HCT116 (cell line): ENCODE measurements around the gene ACADS. TPM values are rescaled to one million over a fixed set of nuclear protein-coding genes. Genes with fewer than 3 reads are reported as not detected.

Source experiments
- ATAC-seq: fragments of 200-7000 bp; cut with Tn5 transposase; 2 replicates; pipeline ENCODE4 v1.9.1; 2020; ENCODE audit warnings: mild to moderate bottlenecking, moderate library complexity
- BruUV-seq: library from RNA; stranded (reverse); fragments of 400-500 nt; replicated peaks from 2 replicates; lab custom pipeline; 2021; lab: Mats Ljungman, UMichigan
- CTCF ChIA-PET: fragments of 300-600 bp; sonication (Branson Sonifier 250); formaldehyde crosslinking; loops from one replicate; lab custom pipeline; 2021; ENCODE audit warnings: antibody characterized with exemption; lab: Charles Lee
- POLR2A ChIA-PET: fragments of 300-600, 350-600 bp; sonication (Branson Sonifier 250); formaldehyde crosslinking; loops from one replicate; lab custom pipeline; 2021; ENCODE audit warnings: antibody characterized with exemption; lab: Charles Lee
- RAD21 ChIA-PET, 2 experiments: fragments of 300-600 bp; sonication (Branson Sonifier 250); formaldehyde crosslinking; loops; one replicate each; lab custom pipeline; 2023; ENCODE audit warnings: low total read pairs in 2 of 2; ENCODE audit not compliant: uncharacterized antibody in 2 of 2, unreplicated experiment in 2 of 2, low non-redundant PET in 1 of 2; lab: Charles Lee
- DNase-seq: peaks from one replicate; pipeline ENCODE4 v3.0.0-alpha.2; 2010; ENCODE audit warnings: low read depth, low spot score
- H2AFZ ChIP-seq: fragments of 200-600 bp; shearing (Covaris generic), sonication (generic); 2 replicates; pipeline ENCODE4 v1.6.1; 2017; ENCODE audit warnings: low read depth, mixed run types, mixed read lengths, antibody characterized with exemption, low read length; ENCODE audit not compliant: poor library complexity, severe bottlenecking
- H3K27ac ChIP-seq: 2 replicates; pipeline ENCODE4 v1.5.1; 2012; ENCODE audit warnings: low read depth, low read length
- H3K27me3 ChIP-seq: fragments of 200-600 bp; sonication (generic); 2 replicates; pipeline ENCODE4 v1.6.1; 2016; ENCODE audit warnings: mixed run types, low read length, mixed read lengths; ENCODE audit not compliant: insufficient read depth
- H3K36me3 ChIP-seq, 2 experiments: fragments of 200-500 bp in 1 of 2; fragments of 200-600 bp in 1 of 2; sonication (Bioruptor generic) in 1 of 2; sonication (generic) in 1 of 2; 2 replicates each; pipeline versions ENCODE4 v1.5.1 to v1.6.1; 2014 to 2016; ENCODE audit warnings: low read length in 2 of 2, inconsistent platforms in 1 of 2, mixed read lengths in 1 of 2, mixed run types in 1 of 2; ENCODE audit not compliant: insufficient read depth in 2 of 2, control insufficient read depth in 1 of 2
- H3K4me1 ChIP-seq, 2 experiments: fragments of 200-600 bp in 1 of 2; sonication (generic) in 1 of 2; 2 replicates each; pipeline versions ENCODE4 v1.5.1 to v1.6.1; 2012 to 2017; ENCODE audit warnings: low read length in 2 of 2, inconsistent platforms in 1 of 2, mild to moderate bottlenecking in 1 of 2, mixed read lengths in 1 of 2, mixed run types in 1 of 2, moderate library complexity in 1 of 2; ENCODE audit not compliant: insufficient read depth in 2 of 2, control insufficient read depth in 1 of 2
- H3K4me2 ChIP-seq: fragments of 200-600 bp; sonication (generic); 2 replicates; pipeline ENCODE4 v1.6.1; 2017; ENCODE audit warnings: mixed run types, low read length, mixed read lengths
- H3K4me3 ChIP-seq, 2 experiments: fragments of 200-600 bp in 1 of 2; sonication (generic) in 1 of 2; replicated peaks in 1 of 2; 2 replicates each; pipeline ENCODE4 v1.5.1; 2011 to 2016; ENCODE audit warnings: low read length in 2 of 2, control low read depth in 1 of 2, low read depth in 1 of 2, mild to moderate bottlenecking in 1 of 2, mixed read lengths in 1 of 2, mixed run types in 1 of 2
- H3K79me2 ChIP-seq: fragments of 200-600 bp; sonication (generic); 2 replicates; pipeline ENCODE4 v1.6.1; 2017; ENCODE audit warnings: mild to moderate bottlenecking, mixed run types, low read length, moderate library complexity, mixed read lengths; ENCODE audit not compliant: insufficient read depth
- H3K9ac ChIP-seq: fragments of 200-600 bp; sonication (generic); 2 replicates; pipeline ENCODE4 v1.6.1; 2016; ENCODE audit warnings: low read length, mixed read lengths
- H3K9me2 ChIP-seq: fragments of 200-600 bp; sonication (generic), shearing (Covaris generic); 2 replicates; pipeline ENCODE4 v1.6.1; 2017; ENCODE audit warnings: mixed run types, mild to moderate bottlenecking, moderate library complexity; ENCODE audit not compliant: insufficient read depth
- H3K9me3 ChIP-seq, 2 experiments: fragments of 200-500 bp in 1 of 2; fragments of 200-600 bp in 1 of 2; sonication (Bioruptor generic) in 1 of 2; sonication (generic) in 1 of 2; 2 replicates each; pipeline ENCODE4 v1.6.1; 2014 to 2017; ENCODE audit warnings: low read length in 2 of 2, mixed read lengths in 2 of 2, inconsistent platforms in 1 of 2, low read depth in 1 of 2, mild to moderate bottlenecking in 1 of 2, mixed run types in 1 of 2, moderate library complexity in 1 of 2; ENCODE audit not compliant: control insufficient read depth in 1 of 2, insufficient read depth in 1 of 2
- H4K20me1 ChIP-seq: fragments of 200-600 bp; sonication (generic), shearing (Covaris generic); 2 replicates; pipeline ENCODE4 v1.6.1; 2017; ENCODE audit warnings: mixed run types, mild to moderate bottlenecking, moderate library complexity; ENCODE audit not compliant: insufficient read depth
- ATF3 ChIP-seq: IDR thresholded peaks from 2 replicates; pipeline ENCODE4 v1.6.1; 2012
- CTCF ChIP-seq, 3 experiments: fragments of 200-600 bp in 1 of 3; sonication (generic) in 1 of 3; IDR thresholded peaks in 2 of 3; conservative IDR thresholded peaks in 1 of 3; 2 replicates each; pipeline ENCODE4 v1.5.1; 2012 to 2017; ENCODE audit warnings: low read depth in 2 of 3, low read length in 2 of 3, antibody characterized with exemption in 1 of 3, borderline replicate concordance in 1 of 3, control low read depth in 1 of 3, mild to moderate bottlenecking in 1 of 3, mixed read lengths in 1 of 3, mixed run types in 1 of 3, moderate library complexity in 1 of 3; ENCODE audit not compliant: insufficient read depth in 1 of 3
- JUND ChIP-seq: IDR thresholded peaks from 2 replicates; pipeline ENCODE4 v1.6.1; 2012
- YY1 ChIP-seq: IDR thresholded peaks from 2 replicates; pipeline ENCODE4 v1.6.1; 2011; ENCODE audit warnings: low read length, low read depth, moderate library complexity, mild to moderate bottlenecking; ENCODE audit not compliant: insufficient replicate concordance; ENCODE audit errors: extremely low read depth
- intact Hi-C: fragments of 100-400 bp; cut with micrococcal nuclease; formaldehyde crosslinking; loops from 2 replicates; pipeline ENCODE4 v1.10.0; 2022
- total RNA-seq: library from RNA; stranded (reverse); gene quantifications from one replicate; pipeline ENCODE4 v1.2.1, GENCODE V29; 2021; ENCODE audit not compliant: unreplicated experiment

Gene ACADS
- total RNA-seq, 1 experiment from 2014 or later, result 21.4 TPM

DNA sequence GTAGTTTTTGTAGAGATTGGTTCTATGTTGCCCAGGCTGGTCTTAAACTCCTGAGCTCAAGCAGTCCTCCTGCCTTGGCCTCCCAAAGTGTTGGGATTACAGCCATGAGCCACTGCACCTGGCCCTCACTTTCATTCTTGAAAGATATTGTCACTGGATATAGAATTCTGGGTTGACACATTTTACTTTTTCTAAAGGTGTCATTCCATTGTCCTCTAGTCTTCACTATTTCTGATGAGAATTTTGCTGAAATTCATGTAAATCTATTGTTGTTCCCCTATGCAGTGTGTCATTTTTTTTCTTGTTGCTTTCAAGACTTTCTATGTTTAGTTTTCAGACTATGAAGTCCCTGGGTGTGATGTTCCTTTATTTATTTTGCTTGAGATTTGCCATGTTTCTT is 29.2 kb downstream of the ACADS start:
- no TSS peak for BruUV-seq
- intact Hi-C loops, result no loop called here

More for the DNA sequence above, 29.2 kb downstream of the ACADS start:
- no peak overlapping the region for H3K27ac ChIP-seq
- no peaks in the 10 kb centered on the region for H4K20me1 ChIP-seq
- H3K4me1 ChIP-seq, result peaks cover 3 to 11% of the 10 kb centered on the region in 2 experiments; a peak in 3 of 4 replicates
- ChIA-PET CTCF (no interaction called here), RAD21 (no interaction called here)
- no peak for DNase-seq
- H3K4me2 ChIP-seq, result no peak overlapping the region
- TF ChIP-seq JUND, result no peak
- TF ChIP-seq YY1, result no peak
- no peak for TF ChIP-seq CTCF (IDR thresholded peaks at IDR 0.05 in 2 of 3, conservative IDR thresholded peaks at IDR 0.05 in 1 of 3; ENCODE audit: borderline replicate concordance in 1 of 3, insufficient read depth in 1 of 3, low read depth in 2 of 3, low read length in 2 of 3)
- no peak for TF ChIP-seq ATF3
- TF ChIP-seq, all 23 proteins: peak for 0
- Histone ChIP-seq H3K4me3 (no peak overlapping the region), H3K36me3 (no peaks in the 10 kb centered on the region), H3K9ac (no peak overlapping the region), H3K27me3 (no peaks in the 10 kb centered on the region), H3K9me2 (no peaks in the 10 kb centered on the region), H3K79me2 (no peaks in the 10 kb centered on the region), H3K9me3 (no peaks in the 10 kb centered on the region), H2AFZ (no peak overlapping the region)
- ATAC-seq, result no peak
- POLR2A ChIA-PET, result no interaction called here
